ENCODE data around the gene ARPC1A. TPM values are rescaled to one million over a fixed set of nuclear protein-coding genes. Genes with fewer than 3 reads are reported as not detected.
A peak's percentile ranks its signal among the peaks of the same experiment; 100 is the strongest.
"Not testable (repeated sequence)": the region's sequence is repeated elsewhere in the genome, so short reads cannot be mapped to it uniquely, and the experiment has no call there.

Gene ARPC1A
- total RNA-seq: 10 to 100 TPM; 41.5 to 47.7 TPM

DNA sequence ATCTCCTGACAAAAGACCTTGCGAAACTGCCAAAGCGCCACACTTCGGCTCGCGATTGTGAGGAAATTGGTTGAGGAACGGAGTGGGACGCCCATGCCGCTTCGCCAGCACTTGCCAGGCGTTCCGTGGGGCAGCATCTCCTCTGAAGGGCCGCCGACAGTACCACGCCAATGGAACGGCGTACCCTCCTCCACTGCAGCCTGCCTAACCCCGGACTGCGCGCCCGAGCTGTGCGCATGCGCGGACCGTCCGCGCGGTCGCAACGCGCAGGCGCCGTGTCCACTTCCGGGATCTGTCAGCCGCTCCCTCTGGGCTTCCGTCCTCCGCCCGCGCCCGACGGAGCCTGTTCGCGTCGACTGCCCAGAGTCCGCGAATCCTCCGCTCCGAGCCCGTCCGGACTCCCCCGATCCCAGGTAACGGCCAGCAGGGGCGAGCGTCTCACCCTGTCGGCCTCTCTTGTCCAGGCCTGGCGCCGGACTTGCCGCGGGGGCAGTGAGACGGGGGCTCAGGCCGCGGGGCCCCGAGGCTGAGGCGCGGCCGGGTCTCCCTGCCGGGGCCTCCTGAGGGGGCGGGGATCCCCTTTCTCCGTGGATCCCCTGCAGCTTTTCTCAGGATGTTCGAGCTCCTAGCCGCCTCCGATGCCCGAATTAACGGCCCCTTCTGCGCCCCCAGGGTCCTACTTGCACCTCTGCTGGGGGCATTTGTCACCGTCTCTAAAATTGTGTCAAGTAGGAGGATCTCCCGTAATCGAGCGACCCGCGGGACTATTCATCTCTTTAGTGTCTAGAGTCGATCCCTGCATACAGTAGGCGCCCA, at the start of gene ARPC1A:
TSS of gene ARPC1A (plus strand) at position 307 of the 816 bp plus-strand sequence. CDS start 7,456 bp downstream, outside the sequence.
- Mint-ChIP-seq H3K36me3 (ENCODE audit: low read depth) (no peaks in the 10 kb centered on the region), H3K27ac (peak within 1 kb of the TSS; percentile 88), H3K4me3 (peak within 1 kb of the TSS; percentile 80), H3K27me3 (ENCODE audit: low read depth) (no peaks in the 10 kb centered on the region), H3K9me3 (no peaks in the 10 kb centered on the region), H3K4me1 (ENCODE audit: low read depth) (peaks cover 41% of the 10 kb centered on the region)
- intact Hi-C loops (cut with micrococcal nuclease): loop anchor here (1.0 to 5.0 kb wide), 5 partner anchors 53 to 447 kb away; partner anchors contain the start of genes BUD31, MYH16, PDAP1 and SMURF1
- CTCF ChIA-PET: interaction anchor here (0.6 kb wide), 1 partner anchor 434 kb away, joined by 4 read pairs; no protein-coding TSS in a partner anchor
- peak; percentile 90 for DNase-seq

DNA sequence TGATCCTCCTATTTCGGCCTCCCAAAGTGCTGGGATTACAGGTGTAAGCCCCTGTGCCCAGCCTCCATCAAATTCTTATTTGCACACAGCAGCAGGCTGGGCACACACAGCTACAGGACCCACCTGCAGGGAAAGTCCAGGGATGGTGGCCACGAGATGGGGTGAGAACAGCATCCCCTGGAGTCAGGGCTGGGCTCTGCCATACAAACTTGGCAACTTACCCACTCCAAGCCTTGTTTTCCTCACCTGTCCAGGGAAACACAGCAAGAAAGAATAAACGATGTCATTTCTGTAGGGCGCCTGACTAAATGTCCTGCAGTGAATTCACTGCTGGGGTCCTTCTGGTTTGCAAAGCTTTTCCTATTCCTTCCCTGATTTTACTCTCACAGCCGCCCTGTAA, 47.5 kb upstream of the ARPC1A start:
- Mint-ChIP-seq H3K36me3 (ENCODE audit: low read depth) (no peaks in the 10 kb centered on the region), H3K4me1 (ENCODE audit: low read depth) (peaks cover 15% of the 10 kb centered on the region), H3K27ac (no peak overlapping the region), H3K27me3 (ENCODE audit: low read depth) (no peaks in the 10 kb centered on the region), H3K4me3 (no peak overlapping the region), H3K9me3 (no peaks in the 10 kb centered on the region)
- no peak for DNase-seq
- intact Hi-C loops (cut with micrococcal nuclease): no loop called here
- CTCF ChIA-PET: no interaction called here

DNA sequence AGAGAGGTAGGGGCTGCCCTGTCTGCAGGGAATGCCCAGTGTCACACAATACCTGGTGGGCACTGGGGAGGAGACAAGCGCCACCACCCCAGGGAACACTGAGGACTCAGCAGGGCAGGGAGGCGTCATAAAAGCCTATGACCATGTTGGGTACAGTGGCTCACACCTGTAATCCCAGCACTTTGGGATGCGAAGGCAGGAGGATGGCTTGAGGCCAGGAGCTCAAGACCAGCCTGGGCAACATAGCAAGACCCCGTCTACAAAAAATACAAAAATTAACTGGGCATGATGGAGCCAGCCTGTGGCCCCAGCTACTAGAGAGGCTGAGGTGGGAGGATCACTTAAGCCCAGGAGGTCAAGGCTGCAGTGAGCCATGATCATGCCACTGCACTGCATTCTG, 41.5 kb upstream of the ARPC1A start:
- H3K36me3 Mint-ChIP-seq (ENCODE audit: low read depth); H3K27me3 Mint-ChIP-seq (ENCODE audit: low read depth); H3K27ac Mint-ChIP-seq; H3K4me3 Mint-ChIP-seq; H3K4me1 Mint-ChIP-seq (ENCODE audit: low read depth); H3K9me3 Mint-ChIP-seq; intact Hi-C loops (cut with micrococcal nuclease); DNase-seq: not testable (repeated sequence)
- CTCF ChIA-PET: interaction anchor here (0.6 kb wide), 1 partner anchor 72 kb away, joined by 3 read pairs; no protein-coding TSS in a partner anchor

DNA sequence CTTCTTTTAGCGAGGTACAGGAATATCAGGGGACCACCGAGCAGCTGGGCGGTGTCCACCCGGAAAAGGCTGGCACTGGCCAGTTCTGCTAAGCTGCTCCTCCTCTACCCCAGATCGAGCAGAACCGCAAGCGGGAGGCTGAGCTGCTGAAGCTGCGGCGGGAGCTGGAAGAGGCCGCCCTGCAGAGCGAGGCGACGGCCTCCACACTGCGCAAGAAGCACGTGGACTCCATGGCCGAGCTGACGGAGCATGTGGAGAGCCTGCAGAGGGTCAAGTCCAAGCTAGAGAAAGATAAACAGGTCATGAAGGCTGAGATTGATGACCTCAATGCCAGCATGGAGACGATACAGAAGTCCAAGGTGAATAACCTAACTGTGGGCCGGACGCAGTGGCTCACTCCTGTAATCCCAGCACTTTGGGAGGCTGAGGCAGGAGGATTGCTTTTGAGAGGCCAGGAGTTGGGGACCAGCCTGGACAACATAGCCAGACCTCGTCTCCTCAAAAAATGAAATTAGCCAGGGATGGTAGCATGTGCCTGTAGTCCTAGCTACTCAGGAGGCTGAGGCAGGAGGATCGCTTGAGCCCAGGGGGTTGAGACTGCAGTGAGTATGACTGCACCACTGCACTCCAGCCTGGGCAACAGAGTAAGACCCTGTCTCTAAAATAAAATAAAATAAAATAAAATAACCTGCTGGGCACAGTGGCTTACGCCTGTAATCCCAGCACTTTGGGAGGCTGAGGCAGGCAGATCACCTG, 37.7 kb upstream of the ARPC1A start:
- no peaks in the 10 kb centered on the region for H3K27me3 Mint-ChIP-seq (ENCODE audit: low read depth)
- H3K4me1 Mint-ChIP-seq (ENCODE audit: low read depth): no peaks in the 10 kb centered on the region
- H3K27ac Mint-ChIP-seq: no peak overlapping the region
- no peak for DNase-seq
- no peaks in the 10 kb centered on the region for H3K36me3 Mint-ChIP-seq (ENCODE audit: low read depth)
- CTCF ChIA-PET: interaction anchor here (1.2 kb wide), 1 partner anchor 25 kb away, joined by 3 read pairs; no protein-coding TSS in a partner anchor
- H3K9me3 Mint-ChIP-seq: no peaks in the 10 kb centered on the region
- intact Hi-C loops (cut with micrococcal nuclease): no loop called here
- H3K4me3 Mint-ChIP-seq: no peak overlapping the region

DNA sequence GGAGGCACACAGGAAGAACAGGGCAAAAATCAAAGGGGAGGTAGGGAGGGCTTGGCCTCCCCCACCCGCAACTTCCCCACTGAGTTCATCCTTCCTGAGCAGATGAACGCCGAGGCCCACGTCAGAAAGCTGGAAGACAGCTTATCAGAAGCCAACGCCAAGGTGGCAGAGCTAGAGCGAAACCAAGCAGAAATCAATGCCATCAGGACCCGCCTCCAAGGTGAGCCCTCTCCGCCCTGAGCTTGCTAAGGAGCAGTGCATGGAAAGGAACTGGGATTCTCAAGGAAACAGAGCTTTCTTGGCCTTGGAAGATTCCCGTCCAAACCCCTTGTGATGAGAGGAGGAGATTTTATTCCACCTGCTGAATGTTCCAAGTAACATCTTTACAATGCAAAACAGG, 36.5 kb upstream of the ARPC1A start:
- H3K4me1 Mint-ChIP-seq (ENCODE audit: low read depth): no peaks in the 10 kb centered on the region
- no peak overlapping the region for H3K27ac Mint-ChIP-seq
- no peaks in the 10 kb centered on the region for H3K9me3 Mint-ChIP-seq
- DNase-seq: no peak
- no peaks in the 10 kb centered on the region for H3K27me3 Mint-ChIP-seq (ENCODE audit: low read depth)
- intact Hi-C loops (cut with micrococcal nuclease): no loop called here
- CTCF ChIA-PET: no interaction called here
- no peaks in the 10 kb centered on the region for H3K36me3 Mint-ChIP-seq (ENCODE audit: low read depth)
- H3K4me3 Mint-ChIP-seq: no peak overlapping the region

DNA sequence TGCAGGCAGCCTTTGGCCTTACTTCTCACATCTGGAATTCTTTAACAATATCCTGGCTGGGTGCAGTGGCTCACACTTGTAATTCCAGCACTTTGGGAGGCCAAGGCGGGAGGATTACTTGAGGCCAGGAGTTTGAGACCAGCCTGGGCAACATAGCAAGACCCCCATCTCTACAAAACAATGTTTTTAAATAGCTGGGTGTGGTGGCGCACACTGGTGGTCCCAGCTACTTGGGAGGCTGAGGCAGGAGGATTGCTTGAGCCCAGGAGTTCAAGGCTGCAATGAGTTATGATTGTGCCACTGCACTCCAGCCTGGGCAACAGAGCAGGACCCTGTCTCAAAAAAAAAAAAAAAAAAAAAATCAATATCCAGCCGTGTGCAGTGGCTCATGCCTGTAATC, 35.5 kb upstream of the ARPC1A start:
- intact Hi-C loops (cut with micrococcal nuclease); H3K27ac Mint-ChIP-seq; H3K4me3 Mint-ChIP-seq; H3K9me3 Mint-ChIP-seq; DNase-seq; H3K36me3 Mint-ChIP-seq (ENCODE audit: low read depth); H3K27me3 Mint-ChIP-seq (ENCODE audit: low read depth); H3K4me1 Mint-ChIP-seq (ENCODE audit: low read depth): not testable (repeated sequence)
- CTCF ChIA-PET: interaction anchor here (0.6 kb wide), 1 partner anchor 215 kb away, joined by 3 read pairs; no protein-coding TSS in a partner anchor

DNA sequence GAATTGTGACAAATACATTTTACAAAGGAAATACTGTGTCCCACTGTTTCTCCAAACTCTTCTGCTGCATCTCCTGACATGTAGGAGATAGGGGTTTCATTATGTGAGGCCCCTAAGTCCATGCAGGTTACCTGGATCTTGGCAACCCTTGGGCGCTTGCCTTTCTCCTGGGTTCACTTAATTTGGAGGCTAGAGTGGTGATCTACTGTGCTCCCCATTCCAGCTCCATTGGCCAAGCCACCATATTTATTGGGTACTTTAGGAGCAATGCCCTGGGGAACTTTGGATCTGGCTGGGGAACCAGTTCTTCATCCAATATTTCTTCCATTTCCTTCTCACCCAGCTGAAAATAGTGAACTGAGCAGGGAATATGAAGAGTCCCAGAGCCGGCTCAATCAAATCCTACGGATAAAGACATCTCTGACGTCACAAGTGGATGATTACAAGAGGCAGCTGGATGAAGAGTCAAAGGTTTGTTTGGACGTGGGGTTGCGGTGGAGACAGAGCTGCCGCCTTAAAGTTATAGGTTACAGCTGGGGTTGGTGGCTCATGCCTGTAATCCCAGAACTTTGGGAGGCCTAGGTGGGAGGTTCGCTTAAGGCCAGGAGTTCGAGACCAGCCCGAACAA, 34.6 kb upstream of the ARPC1A start:
- Mint-ChIP-seq H3K4me3 (no peak overlapping the region), H3K36me3 (ENCODE audit: low read depth) (no peaks in the 10 kb centered on the region), H3K27ac (no peak overlapping the region), H3K9me3 (no peaks in the 10 kb centered on the region), H3K4me1 (ENCODE audit: low read depth) (no peaks in the 10 kb centered on the region), H3K27me3 (ENCODE audit: low read depth) (no peaks in the 10 kb centered on the region)
- CTCF ChIA-PET: no interaction called here
- intact Hi-C loops (cut with micrococcal nuclease): no loop called here
- DNase-seq: no peak

DNA sequence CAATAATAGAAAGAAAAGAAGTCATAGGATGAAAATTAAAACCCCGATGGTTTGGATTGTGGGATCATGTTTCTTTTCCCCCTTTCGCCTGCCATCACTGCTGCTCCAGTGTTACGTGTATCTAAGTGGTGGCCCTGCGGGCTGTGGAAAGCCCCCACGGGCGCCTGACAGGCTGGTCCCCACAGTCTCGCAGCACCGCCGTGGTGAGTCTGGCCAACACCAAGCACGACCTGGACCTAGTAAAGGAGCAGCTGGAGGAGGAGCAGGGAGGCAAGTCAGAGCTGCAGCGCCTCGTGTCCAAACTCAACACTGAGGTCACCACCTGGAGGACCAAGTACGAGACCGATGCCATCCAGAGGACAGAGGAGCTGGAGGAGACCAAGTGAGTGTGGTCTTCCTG, 33.6 kb upstream of the ARPC1A start:
- CTCF ChIA-PET: interaction anchor here (0.6 kb wide), 1 partner anchor 10 kb away, joined by 4 read pairs; no protein-coding TSS in a partner anchor
- Mint-ChIP-seq H3K36me3 (ENCODE audit: low read depth) (no peaks in the 10 kb centered on the region), H3K9me3 (no peaks in the 10 kb centered on the region), H3K4me3 (no peak overlapping the region), H3K4me1 (ENCODE audit: low read depth) (no peaks in the 10 kb centered on the region), H3K27ac (no peak overlapping the region), H3K27me3 (ENCODE audit: low read depth) (no peaks in the 10 kb centered on the region)
- intact Hi-C loops (cut with micrococcal nuclease): no loop called here
- no peak for DNase-seq

DNA sequence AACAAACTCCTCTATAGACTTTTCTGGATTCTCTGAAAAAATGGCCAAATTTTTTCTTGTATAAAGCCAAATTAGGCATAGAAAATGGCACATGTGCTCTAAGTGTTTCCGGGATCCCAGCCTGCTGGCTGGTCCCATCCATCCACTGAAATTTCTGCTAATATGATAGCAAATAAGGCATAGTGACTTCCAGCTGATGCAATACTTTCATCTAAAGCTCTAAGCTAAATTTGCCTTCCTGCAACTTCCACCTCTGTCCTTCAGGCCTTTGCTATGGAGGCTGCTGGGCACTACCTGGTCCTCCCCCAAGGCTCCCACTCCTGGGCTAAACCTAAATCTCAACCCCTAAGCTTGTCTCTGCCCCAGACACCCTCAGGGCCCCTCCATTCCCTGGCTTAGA, 32.5 kb upstream of the ARPC1A start:
- DNase-seq: no peak
- intact Hi-C loops (cut with micrococcal nuclease): no loop called here
- H3K36me3 Mint-ChIP-seq (ENCODE audit: low read depth): no peaks in the 10 kb centered on the region
- H3K27me3 Mint-ChIP-seq (ENCODE audit: low read depth): no peaks in the 10 kb centered on the region
- H3K4me1 Mint-ChIP-seq (ENCODE audit: low read depth): no peaks in the 10 kb centered on the region
- no peak overlapping the region for H3K4me3 Mint-ChIP-seq
- H3K27ac Mint-ChIP-seq: no peak overlapping the region
- no peaks in the 10 kb centered on the region for H3K9me3 Mint-ChIP-seq
- CTCF ChIA-PET: interaction anchor here (0.6 to 1.4 kb wide), 2 partner anchors 20 to 23 kb away, joined by 3 to 4 read pairs; no protein-coding TSS in a partner anchor

DNA sequence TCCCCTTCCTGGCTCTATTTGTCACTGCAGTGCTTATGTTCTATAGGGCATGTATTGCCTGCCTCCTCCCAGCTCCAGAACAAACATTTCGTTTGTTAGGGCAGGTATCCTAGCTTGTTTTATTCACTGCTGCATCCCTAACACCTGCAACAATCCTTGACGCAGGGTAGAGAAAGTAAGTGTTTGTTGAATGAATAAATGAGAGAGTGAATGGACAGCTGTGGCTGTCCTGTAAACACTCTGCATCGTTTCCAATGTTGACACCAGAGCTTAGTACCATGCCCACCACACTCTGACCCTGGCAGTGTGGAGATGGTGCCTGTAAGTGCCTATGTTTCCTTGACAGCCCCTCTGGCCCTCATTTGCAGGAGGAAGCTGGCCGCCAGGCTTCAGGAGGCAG, 32.0 kb upstream of the ARPC1A start:
- no peaks in the 10 kb centered on the region for H3K9me3 Mint-ChIP-seq
- no peak overlapping the region for H3K27ac Mint-ChIP-seq
- no peak overlapping the region for H3K4me3 Mint-ChIP-seq
- intact Hi-C loops (cut with micrococcal nuclease): no loop called here
- H3K36me3 Mint-ChIP-seq (ENCODE audit: low read depth): no peaks in the 10 kb centered on the region
- H3K27me3 Mint-ChIP-seq (ENCODE audit: low read depth): no peaks in the 10 kb centered on the region
- CTCF ChIA-PET: interaction anchor here (1.4 kb wide), 1 partner anchor 20 kb away, joined by 4 read pairs; no protein-coding TSS in a partner anchor
- DNase-seq: no peak
- H3K4me1 Mint-ChIP-seq (ENCODE audit: low read depth): no peaks in the 10 kb centered on the region

DNA sequence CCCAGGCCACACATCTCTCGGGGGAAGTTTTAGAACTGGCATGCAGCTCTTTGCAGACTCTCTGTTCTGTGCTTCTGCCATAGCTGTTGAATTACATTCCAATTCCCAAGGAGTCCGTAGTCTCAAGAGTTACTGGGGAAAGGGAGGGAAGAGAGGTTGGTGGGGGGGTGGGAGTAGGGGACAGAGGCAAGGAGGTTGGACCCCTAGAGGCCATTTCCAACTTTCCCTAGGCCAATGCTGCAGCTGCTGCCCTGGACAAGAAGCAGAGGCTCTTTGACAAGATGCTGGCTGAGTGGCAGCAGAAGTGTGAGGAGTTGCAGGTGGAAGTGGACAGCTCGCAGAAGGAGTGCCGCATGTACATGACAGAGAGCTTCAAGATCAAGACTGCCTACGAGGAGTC, 29.2 kb upstream of the ARPC1A start:
- no peak for DNase-seq
- H3K4me3 Mint-ChIP-seq: no peak overlapping the region
- H3K27ac Mint-ChIP-seq: no peak overlapping the region
- no peaks in the 10 kb centered on the region for H3K9me3 Mint-ChIP-seq
- no peaks in the 10 kb centered on the region for H3K27me3 Mint-ChIP-seq (ENCODE audit: low read depth)
- intact Hi-C loops (cut with micrococcal nuclease): no loop called here
- CTCF ChIA-PET: interaction anchor here (0.5 kb wide), 1 partner anchor 122 kb away, joined by 3 read pairs; no protein-coding TSS in a partner anchor
- no peaks in the 10 kb centered on the region for H3K4me1 Mint-ChIP-seq (ENCODE audit: low read depth)
- H3K36me3 Mint-ChIP-seq (ENCODE audit: low read depth): no peaks in the 10 kb centered on the region

DNA sequence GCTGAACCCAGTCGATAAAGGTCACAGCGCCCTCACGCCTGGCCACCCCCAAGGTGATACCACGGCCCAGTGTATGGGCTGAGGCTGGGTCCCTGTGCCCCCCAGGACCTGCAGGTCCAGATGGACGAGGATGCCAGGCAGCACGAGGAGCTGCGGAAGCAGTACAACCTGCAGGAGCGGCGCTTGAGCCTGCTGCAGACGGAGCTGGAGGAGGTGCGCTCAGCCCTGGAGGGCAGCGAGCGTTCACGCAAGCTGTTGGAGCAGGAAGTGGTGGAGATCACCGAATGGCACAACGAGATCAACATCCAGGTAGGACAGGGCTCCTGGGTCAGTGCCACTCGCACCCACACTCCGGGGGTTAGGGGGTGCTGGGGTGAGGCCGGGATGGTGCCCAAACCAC, 24.2 kb upstream of the ARPC1A start:
- H3K27ac Mint-ChIP-seq: no peak overlapping the region
- H3K9me3 Mint-ChIP-seq: no peaks in the 10 kb centered on the region
- DNase-seq: no peak
- CTCF ChIA-PET: no interaction called here
- intact Hi-C loops (cut with micrococcal nuclease): no loop called here
- no peak overlapping the region for H3K4me3 Mint-ChIP-seq
- no peaks in the 10 kb centered on the region for H3K36me3 Mint-ChIP-seq (ENCODE audit: low read depth)
- H3K27me3 Mint-ChIP-seq (ENCODE audit: low read depth): no peaks in the 10 kb centered on the region
- no peaks in the 10 kb centered on the region for H3K4me1 Mint-ChIP-seq (ENCODE audit: low read depth)

Measured in activated naive CD4-positive, alpha-beta T cell treated with anti-CD3 and anti-CD28 coated beads for 36 hours (primary cell).